ENCODE measurements around the gene ATG3. TPM values are rescaled to one million over a fixed set of nuclear protein-coding genes. Genes with fewer than 3 reads are reported as not detected.

Gene ATG3
- total RNA-seq, 6 experiments from 2014 or later: 19.9 to 57.8 (median 27.1) TPM

- Histone ChIP-seq H3K27ac (peak overlapping the region; percentile 93 to 95 (median 94)), H3K4me3 (peak overlapping the region; percentile 78 to 96 (median 94)), H3K4me1 (peaks cover 0 to 26% (median 5%) of the 10 kb centered on the region in 4 donors), H3K9me3 (no peaks in the 10 kb centered on the region), H3K36me3 (no peaks in the 10 kb centered on the region), H3K27me3 (no peaks in the 10 kb centered on the region)
- WGBS (ENCODE audit: insufficient coverage, low coverage, low lambda C conversion rate, missing lambda C conversion rate): under 1% methylated on average over 25 of the region's 29 CpGs
- TF ChIP-seq CTCF (IDR thresholded peaks at IDR 0.05) (no peak), POLR2A (IDR thresholded peaks at IDR 0.05) (no peak)
- ATAC-seq (peak; percentile 12 to 35 (median 26)), DNase-seq (peak; percentile 67 to 72 (median 69))
- intact Hi-C loops (cut with DNase I): no loop called here
Measured at GRCh38 chr3:112560721-112561483, 860 bp downstream of the ATG3 start.

DNA sequence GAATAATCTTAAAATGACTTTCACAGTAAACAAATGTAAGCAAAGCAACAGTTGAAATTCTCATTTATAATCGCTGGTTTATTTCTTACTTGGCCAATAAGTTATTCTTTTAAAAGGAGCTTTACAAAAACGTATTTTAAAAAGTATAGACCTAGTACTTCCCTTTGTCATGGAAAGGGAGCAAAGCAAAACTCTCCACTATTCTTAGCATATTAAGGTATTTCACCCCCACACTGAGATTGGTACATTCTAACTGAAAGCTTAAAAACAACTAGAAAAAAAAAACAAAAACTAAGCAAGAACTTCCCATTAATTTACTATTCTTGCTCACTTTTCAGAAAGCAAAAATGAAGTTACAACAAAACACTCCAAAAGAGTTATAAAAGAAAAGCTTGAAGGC is 1.5 kb downstream of the ATG3 start:
- Histone ChIP-seq H3K9me3 (no peaks in the 10 kb centered on the region), H3K27ac (peak overlapping the region; percentile 93 to 95 (median 94)), H3K4me3 (peak overlapping the region; percentile 78 to 96 (median 94)), H3K36me3 (no peaks in the 10 kb centered on the region), H3K27me3 (no peaks in the 10 kb centered on the region), H3K4me1 (peaks cover 0 to 30% (median 5%) of the 10 kb centered on the region in 4 donors)
- 9% methylated on average over 2 of the region's 2 CpGs for WGBS (ENCODE audit: insufficient coverage, low coverage, low lambda C conversion rate, missing lambda C conversion rate)
- intact Hi-C loops (cut with DNase I): no loop called here
- ATAC-seq: no peak
- TF ChIP-seq POLR2A (IDR thresholded peaks at IDR 0.05) (no peak), CTCF (IDR thresholded peaks at IDR 0.05) (no peak)
- no peak for DNase-seq

DNA sequence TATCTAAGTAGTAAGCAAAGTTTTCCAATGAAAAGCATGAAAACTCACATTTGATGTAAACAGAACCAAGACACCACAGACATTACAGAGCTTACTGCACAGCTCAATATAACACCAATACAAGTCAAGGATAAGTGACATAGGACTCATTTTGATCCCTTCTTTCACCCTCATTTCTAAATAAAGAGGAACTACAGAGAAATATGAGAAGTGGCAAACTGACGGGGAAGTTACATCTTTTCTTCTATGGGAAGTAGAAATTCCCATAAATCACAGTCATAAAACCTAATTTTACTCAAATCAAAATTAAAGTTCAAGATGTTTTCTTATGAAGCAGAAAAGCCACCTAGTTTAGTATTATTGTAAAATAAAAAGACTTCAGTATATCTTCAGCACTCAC is 3.8 kb downstream of the ATG3 start:
- WGBS (ENCODE audit: insufficient coverage, low coverage, low lambda C conversion rate, missing lambda C conversion rate): 50% methylated on average over 1 of the region's 1 CpG
- ATAC-seq (no peak), DNase-seq (no peak)
- intact Hi-C loops (cut with DNase I): no loop called here
- TF ChIP-seq CTCF (IDR thresholded peaks at IDR 0.05) (no peak), POLR2A (IDR thresholded peaks at IDR 0.05) (no peak)
- Histone ChIP-seq H3K36me3 (no peaks in the 10 kb centered on the region), H3K27me3 (no peaks in the 10 kb centered on the region), H3K27ac (no peak overlapping the region), H3K4me1 (peaks cover 0 to 32% (median 5%) of the 10 kb centered on the region in 4 donors), H3K9me3 (no peaks in the 10 kb centered on the region), H3K4me3 (no peak overlapping the region)

DNA sequence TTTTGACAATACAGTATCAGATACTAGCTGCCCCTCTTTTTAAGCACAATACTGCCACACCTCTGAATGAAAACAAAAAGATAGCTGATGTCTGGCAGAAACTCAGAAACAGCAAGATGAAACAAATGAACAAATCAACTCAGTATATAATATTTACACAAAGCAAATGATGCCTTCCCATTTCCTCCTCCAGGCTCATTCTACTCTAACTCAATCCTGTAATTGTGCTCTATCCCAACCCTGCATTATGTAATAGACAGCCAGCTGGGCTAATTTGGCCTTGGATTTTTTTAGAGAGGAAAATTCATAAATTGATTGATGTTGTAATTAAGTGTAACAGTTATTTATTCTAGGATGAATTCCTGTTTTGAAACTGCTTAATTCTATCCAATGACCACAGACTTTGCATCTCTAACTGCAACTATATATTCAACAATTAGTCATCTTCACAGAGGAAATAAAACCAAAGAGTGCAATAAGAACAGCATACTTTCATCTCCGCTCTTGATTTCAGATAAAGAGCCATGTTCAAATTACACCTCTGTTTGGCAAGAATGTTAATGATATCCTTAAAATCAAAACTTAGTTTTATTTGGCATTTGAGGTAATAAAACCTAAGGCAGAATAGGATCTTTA is 6.1 kb downstream of the ATG3 start:
- H3K4me1 ChIP-seq: peaks cover 0 to 29% (median 5%) of the 10 kb centered on the region in 4 donors
- H3K9me3 ChIP-seq: no peaks in the 10 kb centered on the region
- intact Hi-C loops (cut with DNase I): no loop called here
- H3K36me3 ChIP-seq: no peaks in the 10 kb centered on the region
- 68% methylated on average over 1 of the region's 1 CpG for WGBS (ENCODE audit: insufficient coverage, low coverage, low lambda C conversion rate, missing lambda C conversion rate)
- DNase-seq: no peak
- TF ChIP-seq CTCF (IDR thresholded peaks at IDR 0.05): no peak
- no peak for TF ChIP-seq POLR2A (IDR thresholded peaks at IDR 0.05)
- H3K4me3 ChIP-seq: no peak overlapping the region
- ATAC-seq: peak in 1 of 4 donors; percentile 52
- no peaks in the 10 kb centered on the region for H3K27me3 ChIP-seq
- H3K27ac ChIP-seq: no peak overlapping the region
